ENCODE data around the gene DROSHA. TPM values are rescaled to one million over a fixed set of nuclear protein-coding genes. Genes with fewer than 3 reads are reported as not detected.
"Not testable (repeated sequence)": the region's sequence is repeated elsewhere in the genome, so short reads cannot be mapped to it uniquely, and the experiment has no call there.

Gene DROSHA
- total and polyA plus RNA-seq, 8 donors = 25.2 to 77.2 (median 44.0) TPM

GRCh38 chr5:31365776-31366175 is 166.1 kb downstream of the DROSHA start:
- Histone ChIP-seq H3K4me1 (no peaks in the 10 kb centered on the region), H3K4me3 (no peak overlapping the region), H3K27me3 (no peaks in the 10 kb centered on the region), H3K36me3 (no peaks in the 10 kb centered on the region), H3K9me3 (peaks cover 0 to 5% (median 0%) of the 10 kb centered on the region in 4 donors), H3K27ac (no peak overlapping the region)
- intact Hi-C loops (cut with DNase I; ENCODE audit: low total_unique reads) = no loop called here
- WGBS, 5 donors = 83 to 92% (median 90%) methylated on average over 3 of the region's 3 CpGs
- TF ChIP-seq CTCF (IDR thresholded peaks at IDR 0.05) = no peak
- TF ChIP-seq POLR2A (IDR thresholded peaks at IDR 0.05) = no peak
- TF ChIP-seq POLR2AphosphoS5 (IDR thresholded peaks at IDR 0.05) = no peak
- TF ChIP-seq EP300 (IDR thresholded peaks at IDR 0.05) = no peak
- DNase-seq = no peak

GRCh38 chr5:31364881-31365636 is 166.8 kb downstream of the DROSHA start:
- Histone ChIP-seq H3K27me3 (no peaks in the 10 kb centered on the region), H3K36me3 (no peaks in the 10 kb centered on the region), H3K9me3 (peaks cover 0 to 5% (median 0%) of the 10 kb centered on the region in 4 donors), H3K4me3 (no peak overlapping the region), H3K4me1 (no peaks in the 10 kb centered on the region), H3K27ac (no peak overlapping the region)
- intact Hi-C loops (cut with DNase I; ENCODE audit: low total_unique reads) = no loop called here
- 55 to 73% (median 56%) methylated on average over 2 of the region's 2 CpGs for WGBS, 5 donors
- no peak for DNase-seq
- TF ChIP-seq EP300 (IDR thresholded peaks at IDR 0.05) = no peak
- no peak for TF ChIP-seq CTCF (IDR thresholded peaks at IDR 0.05)
- TF ChIP-seq POLR2AphosphoS5 (IDR thresholded peaks at IDR 0.05) = no peak
- no peak for TF ChIP-seq POLR2A (IDR thresholded peaks at IDR 0.05)

- WGBS, 5 donors = 68 to 79% (median 74%) methylated on average over 3 of the region's 3 CpGs
- DNase-seq = no peak
These were observed 168.8 kb downstream of the DROSHA start for GRCh38 chr5:31362931-31363568.

GRCh38 chr5:31362529-31362900 is 169.4 kb downstream of the DROSHA start:
- Histone ChIP-seq H3K36me3 (no peaks in the 10 kb centered on the region), H3K27ac (no peak overlapping the region), H3K4me3 (no peak overlapping the region), H3K4me1 (no peaks in the 10 kb centered on the region), H3K27me3 (no peaks in the 10 kb centered on the region), H3K9me3 (peaks cover 0 to 5% (median 0%) of the 10 kb centered on the region in 4 donors)
- WGBS, 5 donors = 79 to 94% (median 86%) methylated on average over 1 of the region's 1 CpG
- intact Hi-C loops (cut with DNase I; ENCODE audit: low total_unique reads) = no loop called here
- no peak for DNase-seq
- TF ChIP-seq POLR2AphosphoS5 (IDR thresholded peaks at IDR 0.05) = no peak
- no peak for TF ChIP-seq POLR2A (IDR thresholded peaks at IDR 0.05)
- TF ChIP-seq CTCF (IDR thresholded peaks at IDR 0.05) = no peak
- TF ChIP-seq EP300 (IDR thresholded peaks at IDR 0.05) = no peak

More at GRCh38 chr5:31362931-31363568, 168.8 kb downstream of the DROSHA start:
- peaks cover 0 to 5% (median 0%) of the 10 kb centered on the region in 4 donors for H3K9me3 ChIP-seq
- intact Hi-C loops (cut with DNase I; ENCODE audit: low total_unique reads) = no loop called here
- no peak for TF ChIP-seq POLR2AphosphoS5 (IDR thresholded peaks at IDR 0.05)
- no peak overlapping the region for H3K27ac ChIP-seq
- no peak overlapping the region for H3K4me3 ChIP-seq
- no peaks in the 10 kb centered on the region for H3K27me3 ChIP-seq
- H3K4me1 ChIP-seq = no peaks in the 10 kb centered on the region
- no peaks in the 10 kb centered on the region for H3K36me3 ChIP-seq

GRCh38 chr5:31361704-31362528 is 170.0 kb downstream of the DROSHA start:
- H3K27me3 ChIP-seq; H3K4me3 ChIP-seq; H3K4me1 ChIP-seq; H3K9me3 ChIP-seq; intact Hi-C loops (cut with DNase I; ENCODE audit: low total_unique reads); H3K36me3 ChIP-seq; DNase-seq; H3K27ac ChIP-seq: not testable (repeated sequence)
- WGBS, 5 donors = 70 to 85% (median 72%) methylated on average over 6 of the region's 6 CpGs

All from stomach (tissue), 9 donors.